GM12864 (cell line): ENCODE measurements around the gene RPP25.
"Not testable (repeated sequence)": the region's sequence is repeated elsewhere in the genome, so short reads cannot be mapped to it uniquely, and the experiment has no call there.

Experiments used
- DNase-seq: peaks from one replicate; pipeline ENCODE4 v3.0.0-alpha.2; 2011; ENCODE audit warnings: low read depth
- H3K4me3 ChIP-seq: 2 replicates; pipeline ENCODE4 v1.5.1; 2011; ENCODE audit warnings: mild to moderate bottlenecking, low read depth, low read length, control low read depth
- TF ChIP-seq, protein P1 (sequence below): IDR thresholded peaks from 2 replicates; pipeline ENCODE4 v1.5.1; 2011; ENCODE audit warnings: low read depth, mild to moderate bottlenecking, moderate library complexity, low read length, control low read depth, inconsistent platforms; ENCODE audit errors: missing control alignments

Gene RPP25

DNA sequence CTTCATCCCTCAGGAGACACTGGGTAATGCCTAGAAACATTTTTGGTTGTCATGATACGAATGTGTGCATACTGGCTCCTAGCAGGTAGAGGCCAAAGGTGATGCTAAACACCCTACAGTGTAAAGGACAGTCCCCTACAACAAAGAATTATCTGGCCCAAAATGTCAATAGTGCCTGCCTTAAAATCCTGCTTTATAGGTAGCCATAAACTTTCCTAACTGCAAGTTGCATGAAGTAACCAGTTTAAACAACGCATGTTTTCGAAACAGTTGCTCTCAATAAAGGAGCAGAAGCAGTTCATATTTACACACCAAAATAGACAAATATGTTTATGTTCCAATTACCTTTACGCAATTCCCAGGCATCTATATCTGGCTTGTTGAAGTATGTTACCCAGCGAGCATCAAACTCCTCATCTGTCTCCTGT is 27.8 kb downstream of the RPP25 start:
- H3K4me3 ChIP-seq, result no peak overlapping the region
- TF ChIP-seq, protein P1, sequence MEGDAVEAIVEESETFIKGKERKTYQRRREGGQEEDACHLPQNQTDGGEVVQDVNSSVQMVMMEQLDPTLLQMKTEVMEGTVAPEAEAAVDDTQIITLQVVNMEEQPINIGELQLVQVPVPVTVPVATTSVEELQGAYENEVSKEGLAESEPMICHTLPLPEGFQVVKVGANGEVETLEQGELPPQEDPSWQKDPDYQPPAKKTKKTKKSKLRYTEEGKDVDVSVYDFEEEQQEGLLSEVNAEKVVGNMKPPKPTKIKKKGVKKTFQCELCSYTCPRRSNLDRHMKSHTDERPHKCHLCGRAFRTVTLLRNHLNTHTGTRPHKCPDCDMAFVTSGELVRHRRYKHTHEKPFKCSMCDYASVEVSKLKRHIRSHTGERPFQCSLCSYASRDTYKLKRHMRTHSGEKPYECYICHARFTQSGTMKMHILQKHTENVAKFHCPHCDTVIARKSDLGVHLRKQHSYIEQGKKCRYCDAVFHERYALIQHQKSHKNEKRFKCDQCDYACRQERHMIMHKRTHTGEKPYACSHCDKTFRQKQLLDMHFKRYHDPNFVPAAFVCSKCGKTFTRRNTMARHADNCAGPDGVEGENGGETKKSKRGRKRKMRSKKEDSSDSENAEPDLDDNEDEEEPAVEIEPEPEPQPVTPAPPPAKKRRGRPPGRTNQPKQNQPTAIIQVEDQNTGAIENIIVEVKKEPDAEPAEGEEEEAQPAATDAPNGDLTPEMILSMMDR, result no peak
- DNase-seq, result no peak

DNA sequence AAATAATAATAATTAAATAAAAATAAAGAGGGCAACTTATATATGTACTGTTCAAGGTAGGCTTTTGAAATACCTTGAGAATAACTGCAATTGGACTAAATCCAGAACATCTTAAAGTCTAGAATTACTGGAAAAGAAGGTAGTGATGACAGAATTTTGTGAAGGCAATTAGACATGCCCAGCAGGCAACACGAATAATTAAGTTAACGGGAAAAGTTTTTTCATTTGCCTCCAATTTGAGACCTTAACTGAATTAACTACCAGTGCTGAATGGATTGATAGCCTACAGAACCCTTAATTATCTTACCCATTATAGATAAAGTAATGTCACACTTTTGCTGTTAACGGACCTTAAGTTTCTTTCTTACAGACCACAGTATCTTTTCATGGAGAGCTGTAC is 32.0 kb downstream of the RPP25 start:
- H3K4me3 ChIP-seq, result no peak overlapping the region
- TF ChIP-seq, protein P1, result no peak
- no peak for DNase-seq

DNA sequence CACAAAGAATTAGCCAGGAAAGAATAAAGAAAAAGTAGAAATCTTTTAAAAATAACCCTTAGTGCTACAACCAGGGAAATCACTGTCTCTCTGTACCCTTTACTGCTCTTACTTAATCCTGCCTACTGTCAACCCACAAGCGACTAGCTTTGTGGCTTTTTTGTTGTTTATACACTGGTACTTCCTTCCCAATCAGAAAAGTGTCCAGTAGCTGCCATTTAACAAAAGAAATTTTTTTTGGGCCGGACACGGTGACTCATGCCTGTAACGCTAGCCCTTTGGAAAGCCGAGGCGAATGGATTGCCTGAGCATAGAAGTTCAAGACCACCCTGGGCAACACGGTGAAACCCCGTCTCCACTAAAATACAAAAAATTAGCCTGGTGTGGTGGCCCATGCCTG is 36.1 kb downstream of the RPP25 start:
- H3K4me3 ChIP-seq, result no peak overlapping the region
- DNase-seq, result no peak
- TF ChIP-seq, protein P1, result no peak

GRCh38 chr15:74917676-74918075 is 38.9 kb downstream of the RPP25 start:
- no peak overlapping the region for H3K4me3 ChIP-seq
- TF ChIP-seq, protein P1, result no peak
- no peak for DNase-seq

GRCh38 chr15:74913799-74914198 is 42.8 kb downstream of the RPP25 start:
- not testable (repeated sequence) for DNase-seq, H3K4me3 ChIP-seq

DNA sequence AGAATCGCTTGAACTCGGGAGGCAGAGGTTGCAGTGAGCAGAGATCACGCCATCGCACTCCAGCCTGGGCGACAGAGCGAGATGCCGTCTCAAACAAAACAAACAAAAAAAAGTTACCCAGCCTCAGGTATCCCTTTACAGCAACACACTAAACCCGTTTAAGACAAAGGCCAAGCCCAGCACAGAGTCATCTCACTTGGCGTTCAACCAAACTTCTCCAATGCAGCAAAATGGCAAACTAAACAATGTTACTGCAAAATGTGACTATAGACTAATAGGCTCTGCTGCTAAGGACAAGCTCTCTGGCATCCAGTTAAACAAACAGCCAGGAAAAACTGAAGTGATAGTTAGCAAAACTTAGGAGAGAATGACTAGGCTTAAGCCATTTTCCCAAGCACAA is 43.5 kb downstream of the RPP25 start:
- TF ChIP-seq, protein P1, result no peak
- H3K4me3 ChIP-seq, result no peak overlapping the region
- DNase-seq, result no peak

- H3K4me3 ChIP-seq, result no peak overlapping the region
- TF ChIP-seq, protein P1, result no peak
- no peak for DNase-seq
These were observed 47.9 kb downstream of the RPP25 start for GRCh38 chr15:74908635-74909034.
